ENCODE results near the gene ATF2. TPM values are rescaled to one million over a fixed set of nuclear protein-coding genes. Genes with fewer than 3 reads are reported as not detected.

The ATF2 gene
- total and polyA plus RNA-seq, 2 donors (not counting 1 experiment from before 2014, with no cell fraction given) = 23.6 to 66.8 TPM

GRCh38 chr2:175074478-175074877 is 93.5 kb downstream of the ATF2 start:
- no peak for ATAC-seq (ENCODE audit: low read depth)
- no peak for DNase-seq
- no peak overlapping the region for H2AFZ ChIP-seq (ENCODE audit: insufficient read depth, low read depth, low read length, poor library complexity, severe bottlenecking)
- WGBS (ENCODE audit: insufficient coverage) = 89% methylated on average over 2 of the region's 6 CpGs
- no peaks in the 10 kb centered on the region for H3K79me2 ChIP-seq (ENCODE audit: control insufficient read depth, insufficient read depth, low read length)
- no peak overlapping the region for H3K4me3 ChIP-seq (ENCODE audit: control extremely low read depth in 1 of 5, extremely low read depth in 1 of 5, insufficient read depth in 1 of 5, low read depth in 2 of 5, low read length in 4 of 5)
- Mint-ChIP-seq H3K27me3 (no peaks in the 10 kb centered on the region), H3K4me1 (no peaks in the 10 kb centered on the region), H3K9me3 (ENCODE audit: insufficient read depth) (no peaks in the 10 kb centered on the region), H3K4me3 (no peak overlapping the region), H3K27ac (no peak overlapping the region)
- ChIA-PET CTCF (no interaction called here), POLR2A (no interaction called here)
- H3K4me2 ChIP-seq (replicated peaks; ENCODE audit: low read depth, low read length, poor library complexity, severe bottlenecking) = no peak overlapping the region
- peaks cover 0 to 3% (median 2%) of the 10 kb centered on the region in 3 donors for H3K9me3 ChIP-seq (ENCODE audit: control extremely low read depth in 1 of 3, control insufficient read depth in 2 of 3, insufficient read depth in 1 of 3, low read length in 2 of 3)
- TF ChIP-seq CTCF (IDR thresholded peaks at IDR 0.05) = no peak
- no peak for TF ChIP-seq EZH2 (IDR thresholded peaks at IDR 0.05; ENCODE audit: borderline replicate concordance, insufficient read depth, low read depth, low read length, poor library complexity, severe bottlenecking)
- no peaks in the 10 kb centered on the region for H3K27me3 ChIP-seq (replicated peaks in 1 of 4; ENCODE audit: control extremely low read depth in 1 of 4, control insufficient read depth in 3 of 4, insufficient read depth in 4 of 4, low read length in 3 of 4)
- no peak overlapping the region for H3K9ac ChIP-seq (ENCODE audit: low read length)
- peaks cover 20% of the 10 kb centered on the region in 2 experiments for H3K36me3 ChIP-seq (replicated peaks in 1 of 2; ENCODE audit: control extremely low read depth in 1 of 2, control insufficient read depth in 1 of 2, extremely low read depth in 1 of 2, insufficient read depth in 2 of 2, low read length in 1 of 2)
- H3K4me1 ChIP-seq (ENCODE audit: control insufficient read depth in 2 of 2, insufficient read depth in 2 of 2, low read length in 2 of 2) = no peaks in the 10 kb centered on the region
- no peak overlapping the region for H3K27ac ChIP-seq (ENCODE audit: low read length in 2 of 2)
- no peaks in the 10 kb centered on the region for H4K20me1 ChIP-seq (ENCODE audit: control insufficient read depth, insufficient read depth, low read length, poor library complexity, severe bottlenecking)
- intact Hi-C loops (cut with micrococcal nuclease) = no loop called here

GRCh38 chr2:175068534-175068933 is 99.5 kb downstream of the ATF2 start:
- H3K4me1 ChIP-seq (ENCODE audit: control insufficient read depth in 2 of 2, insufficient read depth in 2 of 2, low read length in 2 of 2) = no peaks in the 10 kb centered on the region
- POLR2A ChIA-PET = no interaction called here
- no peak overlapping the region for H3K27ac Mint-ChIP-seq
- TF ChIP-seq EZH2 (IDR thresholded peaks at IDR 0.05; ENCODE audit: borderline replicate concordance, insufficient read depth, low read depth, low read length, poor library complexity, severe bottlenecking) (no peak), CTCF (IDR thresholded peaks at IDR 0.05) (no peak)
- H3K27ac ChIP-seq (ENCODE audit: low read length in 2 of 2) = no peak overlapping the region
- CTCF ChIA-PET = no interaction called here
- no peaks in the 10 kb centered on the region for H4K20me1 ChIP-seq (ENCODE audit: control insufficient read depth, insufficient read depth, low read length, poor library complexity, severe bottlenecking)
- no peaks in the 10 kb centered on the region for H3K79me2 ChIP-seq (ENCODE audit: control insufficient read depth, insufficient read depth, low read length)
- no peak overlapping the region for H3K4me3 ChIP-seq (ENCODE audit: control extremely low read depth in 1 of 5, extremely low read depth in 1 of 5, insufficient read depth in 1 of 5, low read depth in 2 of 5, low read length in 4 of 5)
- H3K4me2 ChIP-seq (replicated peaks; ENCODE audit: low read depth, low read length, poor library complexity, severe bottlenecking) = no peak overlapping the region
- no peaks in the 10 kb centered on the region for H3K27me3 ChIP-seq (replicated peaks in 1 of 4; ENCODE audit: control extremely low read depth in 1 of 4, control insufficient read depth in 3 of 4, insufficient read depth in 4 of 4, low read length in 3 of 4)
- no peak overlapping the region for H3K4me3 Mint-ChIP-seq
- no CpG with 5 or more reads among the region's 1 CpG for WGBS (ENCODE audit: insufficient coverage)
- DNase-seq (no peak), ATAC-seq (ENCODE audit: low read depth) (no peak)
- peaks cover 0 to 11% of the 10 kb centered on the region in 2 experiments for H3K36me3 ChIP-seq (replicated peaks in 1 of 2; ENCODE audit: control extremely low read depth in 1 of 2, control insufficient read depth in 1 of 2, extremely low read depth in 1 of 2, insufficient read depth in 2 of 2, low read length in 1 of 2)
- no peaks in the 10 kb centered on the region for H3K9me3 ChIP-seq (ENCODE audit: control extremely low read depth in 1 of 3, control insufficient read depth in 2 of 3, insufficient read depth in 1 of 3, low read length in 2 of 3)
- no peaks in the 10 kb centered on the region for H3K9me3 Mint-ChIP-seq (ENCODE audit: insufficient read depth)
- no peak overlapping the region for H2AFZ ChIP-seq (ENCODE audit: insufficient read depth, low read depth, low read length, poor library complexity, severe bottlenecking)
- intact Hi-C loops (cut with micrococcal nuclease) = no loop called here
- no peaks in the 10 kb centered on the region for H3K4me1 Mint-ChIP-seq
- H3K9ac ChIP-seq (ENCODE audit: low read length) = no peak overlapping the region
- no peaks in the 10 kb centered on the region for H3K27me3 Mint-ChIP-seq
